ENCODE data around the gene LIPC.

Gene LIPC

DNA sequence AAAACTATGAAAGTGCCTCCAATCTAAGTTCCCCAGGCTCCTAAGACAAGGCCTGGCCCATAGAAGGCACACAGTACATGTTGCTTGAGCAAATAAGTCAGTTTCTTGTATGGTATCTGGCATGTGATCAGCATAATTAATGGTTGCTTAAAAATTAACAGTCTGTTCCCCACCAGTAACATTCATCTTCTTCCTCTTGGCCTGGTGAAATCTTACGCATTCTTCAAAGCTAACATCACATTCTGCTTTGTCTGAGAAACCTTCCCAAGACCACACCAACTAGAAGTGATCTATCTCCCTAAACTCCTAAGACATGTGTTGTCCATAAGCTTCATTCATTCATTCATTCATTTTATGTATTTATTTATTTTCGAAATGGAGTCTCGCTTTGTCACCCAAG is 48.1 kb downstream of the LIPC start:
- H3K36me3 ChIP-seq (ENCODE audit: insufficient read depth, low read depth, low read length): no peaks in the 10 kb centered on the region
- H3K4me1 ChIP-seq (ENCODE audit: insufficient read depth, low read length): no peaks in the 10 kb centered on the region
- H3K9me3 ChIP-seq (ENCODE audit: insufficient read depth, low read depth, low read length): no peaks in the 10 kb centered on the region
- H3K9ac ChIP-seq (ENCODE audit: low read depth, low read length): no peak overlapping the region
- no peaks in the 10 kb centered on the region for H3K27me3 ChIP-seq (ENCODE audit: insufficient read depth, low read length)
- no peak overlapping the region for H3K27ac ChIP-seq (ENCODE audit: low read length)
- no peak overlapping the region for H3K4me3 ChIP-seq (ENCODE audit: low read length)

GRCh38 chr15:58483376-58483775 is 51.6 kb downstream of the LIPC start:
- Histone ChIP-seq H3K27ac (ENCODE audit: low read length) (no peak overlapping the region), H3K27me3 (ENCODE audit: insufficient read depth, low read length) (no peaks in the 10 kb centered on the region), H3K4me3 (ENCODE audit: low read length) (no peak overlapping the region), H3K9ac (ENCODE audit: low read depth, low read length) (no peak overlapping the region), H3K36me3 (ENCODE audit: insufficient read depth, low read depth, low read length) (no peaks in the 10 kb centered on the region), H3K9me3 (ENCODE audit: insufficient read depth, low read depth, low read length) (peaks cover 2% of the 10 kb centered on the region; the same call in 1 of the 2 replicates), H3K4me1 (ENCODE audit: insufficient read depth, low read length) (no peaks in the 10 kb centered on the region)

DNA sequence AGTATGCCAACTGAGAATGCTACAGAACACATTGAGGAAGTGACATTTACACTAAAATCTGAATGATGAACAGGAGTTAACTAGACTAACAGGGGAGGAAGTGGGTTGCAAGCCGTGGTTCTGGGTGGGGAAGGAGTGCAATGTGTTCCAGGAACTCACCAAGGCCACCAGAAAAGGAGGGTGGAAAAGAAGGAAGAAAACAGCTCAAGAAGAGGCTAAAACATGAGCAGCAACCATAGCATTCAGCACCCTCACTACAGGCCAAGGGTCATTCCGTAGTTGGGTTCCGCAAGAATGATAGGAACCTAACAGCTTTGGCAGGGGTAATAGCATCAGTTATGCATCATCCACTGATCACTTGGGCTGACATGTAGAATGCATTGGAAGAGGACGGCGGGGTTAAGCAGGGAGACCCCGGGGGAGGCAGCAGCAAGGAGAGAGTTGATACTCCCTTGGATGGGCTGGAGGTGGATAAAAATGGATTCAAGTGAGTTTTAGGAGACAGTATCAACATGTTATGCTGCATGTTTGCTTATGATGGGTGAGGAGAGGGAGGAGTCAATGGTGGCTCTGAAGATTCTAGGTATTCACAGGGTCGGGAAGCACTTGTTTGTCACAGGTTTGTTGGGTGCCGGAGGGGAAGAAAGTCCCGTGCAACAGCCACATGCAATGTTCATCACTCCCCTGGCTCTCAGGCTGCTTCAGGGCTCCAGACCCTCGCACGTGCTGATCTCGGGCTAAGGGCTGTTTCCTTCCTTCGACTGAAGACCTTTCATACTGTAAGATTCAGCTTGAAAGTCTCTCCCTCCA is 53.2 kb downstream of the LIPC start:
- no peaks in the 10 kb centered on the region for H3K4me1 ChIP-seq (ENCODE audit: insufficient read depth, low read length)
- no peak overlapping the region for H3K4me3 ChIP-seq (ENCODE audit: low read length)
- H3K36me3 ChIP-seq (ENCODE audit: insufficient read depth, low read depth, low read length): no peaks in the 10 kb centered on the region
- H3K27ac ChIP-seq (ENCODE audit: low read length): no peak overlapping the region
- no peaks in the 10 kb centered on the region for H3K27me3 ChIP-seq (ENCODE audit: insufficient read depth, low read length)
- H3K9me3 ChIP-seq (ENCODE audit: insufficient read depth, low read depth, low read length): peaks cover 12% of the 10 kb centered on the region; the same call in 1 of the 2 replicates
- H3K9ac ChIP-seq (ENCODE audit: low read depth, low read length): no peak overlapping the region

- H3K27ac ChIP-seq (ENCODE audit: low read length): no peak overlapping the region
- peaks cover 14% of the 10 kb centered on the region; the same call in 1 of the 2 replicates for H3K9me3 ChIP-seq (ENCODE audit: insufficient read depth, low read depth, low read length)
- H3K36me3 ChIP-seq (ENCODE audit: insufficient read depth, low read depth, low read length): no peaks in the 10 kb centered on the region
- H3K4me1 ChIP-seq (ENCODE audit: insufficient read depth, low read length): no peaks in the 10 kb centered on the region
- no peak overlapping the region for H3K9ac ChIP-seq (ENCODE audit: low read depth, low read length)
- no peak overlapping the region for H3K4me3 ChIP-seq (ENCODE audit: low read length)
- H3K27me3 ChIP-seq (ENCODE audit: insufficient read depth, low read length): no peaks in the 10 kb centered on the region
Observed at GRCh38 chr15:58486062-58486461, 54.3 kb downstream of the LIPC start.

DNA sequence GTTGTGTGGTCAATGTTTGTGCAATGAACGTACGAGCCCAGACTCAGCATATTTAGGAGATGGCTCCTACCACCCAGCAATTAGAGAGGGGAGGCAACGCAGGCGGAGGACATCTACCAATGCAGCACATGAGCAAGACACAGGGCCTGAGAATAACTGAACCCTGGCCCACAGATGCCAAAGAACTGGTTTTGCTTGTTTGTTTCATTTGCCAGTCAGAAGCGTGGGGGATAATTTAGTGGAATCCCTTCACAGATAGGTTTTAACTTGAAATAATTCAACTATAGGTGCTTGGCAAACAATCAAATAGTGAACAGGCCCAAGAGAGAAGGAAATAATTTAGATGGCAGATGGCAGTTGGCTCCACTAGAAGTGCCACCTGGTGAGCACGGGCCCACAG is 54.8 kb downstream of the LIPC start:
- H3K9ac ChIP-seq (ENCODE audit: low read depth, low read length): no peak overlapping the region
- no peak overlapping the region for H3K27ac ChIP-seq (ENCODE audit: low read length)
- H3K36me3 ChIP-seq (ENCODE audit: insufficient read depth, low read depth, low read length): no peaks in the 10 kb centered on the region
- H3K27me3 ChIP-seq (ENCODE audit: insufficient read depth, low read length): no peaks in the 10 kb centered on the region
- H3K4me3 ChIP-seq (ENCODE audit: low read length): no peak overlapping the region
- peaks cover 14% of the 10 kb centered on the region; the same call in 1 of the 2 replicates for H3K9me3 ChIP-seq (ENCODE audit: insufficient read depth, low read depth, low read length)
- no peaks in the 10 kb centered on the region for H3K4me1 ChIP-seq (ENCODE audit: insufficient read depth, low read length)

DNA sequence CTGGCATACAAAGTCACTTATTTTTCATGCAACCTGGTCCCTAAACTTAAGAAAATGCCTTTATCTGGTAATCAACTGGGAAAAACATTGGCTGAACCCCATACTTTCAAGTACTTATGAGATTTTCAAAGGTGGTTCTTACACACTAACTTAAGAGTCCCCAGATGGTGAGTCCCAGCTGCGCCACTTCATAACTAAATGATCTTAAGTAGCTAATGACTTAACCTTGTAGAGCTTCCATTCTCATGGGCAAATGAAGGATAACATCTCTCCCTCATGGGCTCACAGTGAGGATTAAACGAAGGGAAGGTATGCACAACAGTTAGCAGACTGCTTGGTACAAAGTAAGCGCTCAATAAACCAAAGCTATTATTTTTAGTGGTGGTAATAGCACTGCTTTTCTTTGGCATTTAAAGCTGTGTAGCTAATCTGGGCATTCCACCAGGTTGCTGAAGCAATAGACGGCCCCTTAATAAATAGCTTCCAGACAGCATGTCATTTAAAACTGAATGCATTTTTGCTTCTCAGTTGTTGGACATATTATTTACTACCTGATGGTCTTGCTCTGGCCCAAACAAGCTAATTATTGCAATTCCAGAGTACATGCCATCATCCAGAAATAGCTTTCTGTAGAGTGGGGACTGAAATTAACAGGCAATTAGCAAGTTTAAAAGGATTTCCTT is 55.4 kb downstream of the LIPC start:
- Histone ChIP-seq H3K4me1 (ENCODE audit: insufficient read depth, low read length) (no peaks in the 10 kb centered on the region), H3K27me3 (ENCODE audit: insufficient read depth, low read length) (no peaks in the 10 kb centered on the region), H3K27ac (ENCODE audit: low read length) (no peak overlapping the region)

DNA sequence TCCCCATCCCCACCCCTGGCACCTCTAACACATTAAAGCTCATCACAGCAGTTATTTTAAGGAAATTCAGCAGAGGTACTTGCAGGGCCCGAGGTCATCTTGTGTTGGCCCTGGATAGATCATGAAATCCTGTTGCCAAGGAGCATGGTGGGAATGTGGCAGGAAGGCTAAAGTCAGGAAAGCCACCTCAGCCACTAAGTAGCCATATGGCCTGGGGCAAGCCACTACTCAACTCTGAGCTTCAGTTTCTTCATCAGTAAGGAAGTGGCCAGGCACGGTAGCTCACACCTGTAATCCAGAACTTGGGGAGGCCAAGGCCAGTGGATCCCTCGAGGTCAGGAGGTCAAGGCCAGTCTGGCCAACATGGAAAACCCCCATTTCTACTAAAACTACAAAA is 55.9 kb downstream of the LIPC start:
- H3K9ac ChIP-seq (ENCODE audit: low read depth, low read length): no peak overlapping the region
- H3K4me3 ChIP-seq (ENCODE audit: low read length): no peak overlapping the region
- peaks cover 14% of the 10 kb centered on the region; the same call in 1 of the 2 replicates for H3K9me3 ChIP-seq (ENCODE audit: insufficient read depth, low read depth, low read length)
- no peak overlapping the region for H3K27ac ChIP-seq (ENCODE audit: low read length)
- H3K36me3 ChIP-seq (ENCODE audit: insufficient read depth, low read depth, low read length): no peaks in the 10 kb centered on the region
- no peaks in the 10 kb centered on the region for H3K27me3 ChIP-seq (ENCODE audit: insufficient read depth, low read length)
- H3K4me1 ChIP-seq (ENCODE audit: insufficient read depth, low read length): no peaks in the 10 kb centered on the region

More for the DNA sequence above, 55.4 kb downstream of the LIPC start:
- H3K36me3 ChIP-seq (ENCODE audit: insufficient read depth, low read depth, low read length): no peaks in the 10 kb centered on the region
- H3K4me3 ChIP-seq (ENCODE audit: low read length): no peak overlapping the region
- no peak overlapping the region for H3K9ac ChIP-seq (ENCODE audit: low read depth, low read length)
- peaks cover 14% of the 10 kb centered on the region; the same call in 1 of the 2 replicates for H3K9me3 ChIP-seq (ENCODE audit: insufficient read depth, low read depth, low read length)

DNA sequence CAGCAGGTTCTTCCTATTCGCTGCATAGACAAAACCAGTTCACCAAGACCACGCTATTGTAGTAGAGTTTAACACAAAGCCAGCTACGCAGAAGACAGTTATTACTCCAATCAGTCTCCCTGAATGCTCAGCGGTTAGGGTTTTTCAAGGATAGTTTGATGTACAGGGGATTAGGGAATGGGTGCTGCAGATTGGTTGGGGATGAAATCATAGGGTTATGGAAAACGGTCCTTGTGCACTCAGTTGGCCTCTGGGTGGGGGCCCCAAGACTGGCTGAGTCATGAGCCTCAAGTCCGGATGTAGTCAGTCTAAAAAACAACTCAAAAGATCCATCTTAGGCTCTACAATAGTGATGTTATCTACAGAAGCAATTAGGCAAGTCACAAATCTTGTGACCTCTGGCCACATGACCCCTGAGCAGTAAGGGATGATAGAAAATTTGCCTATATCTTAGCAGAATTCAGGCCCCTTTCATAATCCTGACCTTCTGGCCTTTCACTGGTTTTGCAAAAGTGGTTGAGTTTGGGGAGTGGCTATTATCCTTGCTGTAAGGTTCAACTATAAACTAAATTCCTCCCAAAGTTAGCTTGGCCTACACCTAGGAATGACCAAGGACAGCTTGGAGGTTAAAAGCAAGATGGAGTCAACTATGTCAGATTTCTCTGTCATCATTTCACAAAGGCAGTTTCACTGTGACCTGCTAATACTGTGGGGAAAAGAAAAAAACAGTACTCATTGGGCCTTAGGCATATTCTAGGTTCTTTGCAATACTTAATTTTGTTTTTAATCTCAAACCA is 57.7 kb downstream of the LIPC start:
- no peak overlapping the region for H3K27ac ChIP-seq (ENCODE audit: low read length)
- no peaks in the 10 kb centered on the region for H3K27me3 ChIP-seq (ENCODE audit: insufficient read depth, low read length)
- H3K4me1 ChIP-seq (ENCODE audit: insufficient read depth, low read length): no peaks in the 10 kb centered on the region
- H3K9me3 ChIP-seq (ENCODE audit: insufficient read depth, low read depth, low read length): peaks cover 14% of the 10 kb centered on the region; the same call in 1 of the 2 replicates
- no peak overlapping the region for H3K4me3 ChIP-seq (ENCODE audit: low read length)
- H3K36me3 ChIP-seq (ENCODE audit: insufficient read depth, low read depth, low read length): no peaks in the 10 kb centered on the region
- no peak overlapping the region for H3K9ac ChIP-seq (ENCODE audit: low read depth, low read length)

GRCh38 chr15:58490086-58490887 is 58.5 kb downstream of the LIPC start:
- no peak overlapping the region for H3K27ac ChIP-seq (ENCODE audit: low read length)
- peaks cover 14% of the 10 kb centered on the region; the same call in 1 of the 2 replicates for H3K9me3 ChIP-seq (ENCODE audit: insufficient read depth, low read depth, low read length)
- H3K4me3 ChIP-seq (ENCODE audit: low read length): no peak overlapping the region
- no peaks in the 10 kb centered on the region for H3K36me3 ChIP-seq (ENCODE audit: insufficient read depth, low read depth, low read length)
- no peaks in the 10 kb centered on the region for H3K27me3 ChIP-seq (ENCODE audit: insufficient read depth, low read length)
- H3K9ac ChIP-seq (ENCODE audit: low read depth, low read length): no peak overlapping the region
- no peaks in the 10 kb centered on the region for H3K4me1 ChIP-seq (ENCODE audit: insufficient read depth, low read length)

- Histone ChIP-seq H3K27me3 (ENCODE audit: insufficient read depth, low read length) (no peaks in the 10 kb centered on the region), H3K36me3 (ENCODE audit: insufficient read depth, low read depth, low read length) (no peaks in the 10 kb centered on the region), H3K27ac (ENCODE audit: low read length) (no peak overlapping the region), H3K9me3 (ENCODE audit: insufficient read depth, low read depth, low read length) (peaks cover 14% of the 10 kb centered on the region; the same call in 1 of the 2 replicates), H3K9ac (ENCODE audit: low read depth, low read length) (no peak overlapping the region), H3K4me1 (ENCODE audit: insufficient read depth, low read length) (no peaks in the 10 kb centered on the region), H3K4me3 (ENCODE audit: low read length) (no peak overlapping the region)
Observed at GRCh38 chr15:58490888-58491473, 59.2 kb downstream of the LIPC start.
